Occipital lobe (tissue), 2 donors: Measurements from ENCODE around the gene ANXA10. TPM values are rescaled to one million over a fixed set of nuclear protein-coding genes. Genes with fewer than 3 reads are reported as not detected.
"Not testable (repeated sequence)": the region's sequence is repeated elsewhere in the genome, so short reads cannot be mapped to it uniquely, and the experiment has no call there.

Experiments used
- DNase-seq: peaks from one replicate; lab custom pipeline; 2025; lab: John Stamatoyannopoulos, UW
- total RNA-seq: library from RNA; depleted of rRNA; stranded (reverse); fragments of >200 nt; gene quantifications from one replicate; pipeline ENCODE4 v1.2.3, GENCODE V29; 2014

The ANXA10 gene
- total RNA-seq, 1 donor from 2014 or later: not detected

DNA sequence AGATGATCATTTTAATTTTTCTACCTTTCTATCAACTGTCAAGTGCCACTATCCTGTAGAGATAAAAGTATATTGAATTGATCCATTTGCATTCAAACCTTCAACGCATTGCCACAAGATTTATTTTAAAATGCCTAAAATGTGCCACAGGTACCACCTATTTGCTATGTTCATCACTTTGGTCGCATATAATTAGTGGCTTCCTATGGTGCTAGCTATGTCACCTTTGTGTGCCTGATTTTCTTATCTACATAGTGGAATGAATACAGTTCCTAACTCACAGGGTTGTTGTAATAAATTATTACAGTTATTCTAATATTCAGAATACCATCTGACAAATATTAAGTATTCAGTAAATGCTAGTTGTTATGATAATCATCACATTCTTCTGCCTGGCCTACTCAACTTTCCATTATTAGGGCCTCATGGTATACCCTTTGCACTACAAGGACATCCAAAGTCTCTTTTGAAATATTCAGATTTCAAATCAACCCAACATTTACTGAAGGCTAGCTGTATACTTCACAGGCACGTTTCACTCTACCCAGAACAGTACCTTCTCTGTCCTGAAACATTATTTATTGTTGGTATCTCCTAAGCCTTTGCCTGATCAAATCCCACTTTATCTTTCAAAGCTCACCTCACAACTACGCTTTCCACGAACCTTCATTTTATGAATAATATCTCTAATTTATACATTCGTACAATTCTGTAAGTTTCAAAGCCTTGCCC, 62.4 kb downstream of the ANXA10 start:
- no peak for DNase-seq

DNA sequence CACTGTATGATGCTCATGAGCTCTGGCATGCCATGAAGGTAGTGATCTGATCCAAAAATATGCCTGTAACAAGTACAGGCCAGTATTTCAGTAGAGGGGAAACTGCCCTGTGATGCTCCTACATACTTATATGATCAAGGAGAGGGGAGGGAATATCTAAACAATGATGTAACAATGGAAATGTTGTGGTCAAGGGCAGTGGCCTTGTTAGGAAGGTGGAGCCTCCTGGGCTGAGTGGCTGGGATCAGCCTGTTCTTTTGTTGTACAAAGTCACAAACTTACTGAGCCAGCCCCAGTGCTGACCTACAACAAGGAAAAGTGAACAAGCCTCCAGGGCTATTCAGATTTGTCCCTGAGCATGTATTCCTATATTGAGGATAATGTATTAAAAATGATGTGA, 70.3 kb downstream of the ANXA10 start:
- DNase-seq: no peak

DNA sequence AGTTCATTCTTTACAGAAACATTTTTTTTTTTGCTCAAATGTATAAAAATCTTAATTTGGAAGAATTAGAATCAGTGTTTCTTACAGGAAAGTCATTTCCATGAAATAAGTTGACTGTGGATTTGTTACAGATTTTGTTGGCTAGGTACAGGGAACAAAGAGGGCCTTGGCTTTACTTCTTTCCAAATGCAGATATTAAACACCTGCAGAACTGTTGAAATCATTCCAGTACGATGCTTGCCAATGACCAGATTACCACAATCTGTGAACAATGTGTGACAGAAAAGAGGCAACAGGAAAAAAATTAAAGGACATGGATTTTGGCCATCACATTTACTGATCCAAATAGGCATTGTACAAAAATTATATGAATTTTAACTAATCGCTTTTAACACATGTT, 70.8 kb downstream of the ANXA10 start:
- DNase-seq: no peak

- no peak for DNase-seq
These were observed 71.7 kb downstream of the ANXA10 start for GRCh38 chr4:168164045-168164444.

DNA sequence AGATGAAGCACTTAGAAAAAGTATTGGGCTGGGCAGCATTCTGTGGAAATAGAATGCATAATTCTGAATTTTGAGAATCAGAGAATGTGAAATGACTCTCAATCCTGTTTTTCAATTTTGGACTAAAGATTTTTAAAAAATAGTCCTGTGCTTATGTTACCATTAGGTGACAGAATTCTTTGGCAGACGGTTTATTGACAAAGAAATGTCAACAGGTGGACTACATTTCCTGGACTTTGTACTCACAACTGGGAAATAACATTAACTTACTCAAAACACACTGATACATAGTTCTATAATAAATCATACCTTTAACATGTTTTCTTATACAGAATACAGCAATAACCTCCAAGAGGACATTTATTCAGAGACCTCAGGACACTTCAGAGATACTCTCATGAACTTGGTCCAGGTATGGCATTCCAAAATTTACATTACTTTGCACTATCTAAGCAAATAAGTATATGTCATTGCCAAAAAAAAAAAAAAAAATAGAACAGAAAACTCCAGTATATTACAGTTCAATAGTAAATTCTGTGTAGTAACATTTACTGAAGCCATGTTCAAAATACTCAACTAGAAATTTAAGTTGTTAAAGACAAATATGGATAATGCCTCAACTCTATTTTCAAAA, 72.7 kb downstream of the ANXA10 start:
- DNase-seq: no peak

GRCh38 chr4:168167714-168168284, 75.5 kb downstream of the ANXA10 start:
- no peak for DNase-seq

DNA sequence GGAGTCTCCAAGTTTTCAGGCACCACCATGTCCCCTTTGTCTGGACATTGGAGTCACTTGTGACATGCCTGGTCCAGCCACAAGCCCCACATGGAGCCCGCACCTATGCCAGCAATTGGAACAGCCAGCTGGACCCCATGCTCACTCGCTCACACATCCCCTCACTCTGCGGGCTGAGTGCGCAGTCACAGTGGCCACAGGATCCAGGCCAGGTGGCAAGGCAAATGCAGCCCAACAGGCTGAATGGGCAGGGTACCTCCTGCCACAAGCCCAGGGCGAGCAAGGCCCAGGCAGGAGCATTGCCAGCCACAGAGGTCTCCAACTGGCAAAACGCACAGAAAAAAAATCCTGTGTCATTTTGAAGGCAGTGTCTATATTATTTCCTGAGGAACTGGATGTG, 82.0 kb downstream of the ANXA10 start:
- DNase-seq: no peak

- DNase-seq: no peak
These were observed 85.3 kb downstream of the ANXA10 start for GRCh38 chr4:168177546-168178149.

GRCh38 chr4:168183717-168184571, 91.6 kb downstream of the ANXA10 start:
- DNase-seq: no peak

DNA sequence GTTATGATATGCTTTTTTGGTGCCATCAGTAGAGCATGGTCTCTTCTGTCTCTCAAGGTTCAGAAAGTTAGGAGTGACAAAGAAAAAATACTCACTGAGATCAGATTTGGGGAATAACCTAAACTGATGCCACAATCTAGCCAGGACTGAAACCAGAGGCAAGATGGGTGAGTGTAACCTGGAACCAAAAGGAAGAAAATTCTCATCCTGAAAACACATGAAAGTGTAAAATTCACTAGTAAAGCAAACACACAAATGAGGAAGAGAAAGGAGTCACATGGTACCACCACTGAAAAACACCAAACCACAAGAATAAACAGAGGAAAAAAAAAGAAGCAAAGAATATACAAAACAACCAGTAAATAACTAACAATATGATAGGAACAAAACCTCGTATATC, 96.4 kb downstream of the ANXA10 start:
- DNase-seq: no peak

- DNase-seq: no peak
These were observed 105.6 kb downstream of the ANXA10 start for GRCh38 chr4:168197926-168198325.

GRCh38 chr4:168199260-168199957, 107.1 kb downstream of the ANXA10 start:
- no peak for DNase-seq

- DNase-seq: no peak
These were observed 108.3 kb downstream of the ANXA10 start for GRCh38 chr4:168200685-168201084.

GRCh38 chr4:168203233-168203911, 111.0 kb downstream of the ANXA10 start:
- DNase-seq: no peak

GRCh38 chr4:168208957-168209614, 116.7 kb downstream of the ANXA10 start:
- no peak for DNase-seq

GRCh38 chr4:168212656-168213055, 120.3 kb downstream of the ANXA10 start:
- DNase-seq: no peak

- DNase-seq: not testable (repeated sequence)
These were observed 121.2 kb downstream of the ANXA10 start for GRCh38 chr4:168213511-168213910.

DNA sequence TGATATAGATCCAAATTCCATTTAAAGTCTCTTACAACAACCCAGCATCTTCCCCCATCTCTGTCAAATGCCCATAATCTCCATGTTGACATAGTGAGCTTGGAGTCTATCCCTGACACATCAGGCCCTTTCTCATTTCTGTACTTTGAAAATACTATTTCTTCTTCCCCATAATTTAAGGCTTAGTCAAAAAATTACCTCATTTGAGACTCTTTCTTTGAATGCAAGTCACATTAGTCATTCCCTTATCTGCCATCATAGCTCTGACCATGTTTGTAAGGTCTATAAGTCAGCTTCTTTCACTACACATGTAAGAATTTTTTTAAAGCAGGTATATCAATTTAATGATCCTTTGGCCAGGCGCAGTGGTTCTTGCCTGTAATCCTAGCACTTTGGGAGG, 126.3 kb downstream of the ANXA10 start:
- no peak for DNase-seq

- DNase-seq: no peak
These were observed 128.6 kb downstream of the ANXA10 start for GRCh38 chr4:168220893-168221292.

DNA sequence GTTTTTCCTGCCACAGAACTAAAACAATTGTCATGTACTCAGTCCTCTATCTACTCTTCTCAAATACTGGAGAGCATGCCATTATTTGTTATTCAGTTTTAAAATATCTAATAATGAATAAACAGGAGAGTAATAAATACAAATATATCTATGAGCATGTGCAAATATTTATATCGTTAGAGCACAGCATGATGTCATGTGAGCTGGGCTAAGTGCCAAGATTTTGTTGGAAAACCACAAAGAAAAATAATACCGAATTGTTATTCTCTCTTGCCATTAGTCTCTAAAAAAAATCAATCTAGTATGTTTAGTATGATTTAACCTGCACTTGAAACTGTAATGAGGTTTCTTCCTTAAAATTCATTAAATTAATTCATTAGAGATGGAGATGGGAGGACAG, 129.0 kb downstream of the ANXA10 start:
- no peak for DNase-seq
